IPS-11a (cell line): ENCODE results near the gene C21orf58.

Experiments used
- H3K4me3 ChIP-seq: one replicate; pipeline ENCODE4 v1.5.1; 2013; ENCODE audit warnings: low read depth, low read length, control low read depth

The C21orf58 gene

DNA sequence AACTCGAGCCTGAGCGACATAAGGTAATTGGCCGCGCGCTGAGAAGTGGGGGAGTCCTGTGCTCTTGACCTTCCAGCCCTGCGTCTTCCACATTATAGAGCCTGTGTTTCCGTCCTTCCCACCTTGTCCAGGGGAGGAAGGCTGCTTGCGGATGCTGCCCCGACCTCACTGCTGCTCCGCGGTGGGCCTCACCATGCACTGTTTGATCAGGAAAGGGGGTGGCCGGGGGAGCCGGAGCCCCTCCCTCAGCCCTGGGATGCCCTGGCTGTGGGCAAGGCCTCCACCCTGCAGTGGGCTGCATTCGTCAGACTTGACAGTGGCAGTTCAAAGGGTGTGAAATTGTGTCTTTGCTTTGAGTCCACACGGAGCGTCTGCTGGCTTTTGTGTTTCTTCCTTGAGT, 30.4 kb upstream of the C21orf58 start:
- no peak overlapping the region for H3K4me3 ChIP-seq

- no peak overlapping the region for H3K4me3 ChIP-seq
Measured at GRCh38 chr21:46352913-46353312, 29.2 kb upstream of the C21orf58 start.

- no peak overlapping the region for H3K4me3 ChIP-seq
Measured at GRCh38 chr21:46352164-46352515, 28.5 kb upstream of the C21orf58 start.

- H3K4me3 ChIP-seq = no peak overlapping the region
Measured at GRCh38 chr21:46351476-46352163, 27.9 kb upstream of the C21orf58 start.

DNA sequence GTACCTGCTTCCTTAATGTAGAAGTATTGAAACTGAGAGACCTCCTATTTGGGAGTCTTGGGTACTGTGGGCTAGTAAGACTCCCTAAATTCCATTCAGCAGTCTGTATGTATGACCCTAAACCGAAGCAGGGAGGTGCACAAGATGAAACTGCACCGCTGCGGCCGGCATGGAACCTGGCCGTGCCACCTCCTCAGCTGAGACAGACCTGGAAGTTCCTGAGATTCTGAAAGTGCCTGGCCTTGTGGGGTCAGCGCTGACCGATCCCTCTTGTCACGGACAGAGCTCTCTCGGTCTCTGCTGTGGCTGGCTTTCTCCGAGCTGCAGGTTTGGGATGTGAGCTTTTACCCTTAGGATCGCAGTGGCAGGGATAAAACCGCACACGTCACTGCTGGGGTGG, 27.3 kb upstream of the C21orf58 start:
- H3K4me3 ChIP-seq = no peak overlapping the region

DNA sequence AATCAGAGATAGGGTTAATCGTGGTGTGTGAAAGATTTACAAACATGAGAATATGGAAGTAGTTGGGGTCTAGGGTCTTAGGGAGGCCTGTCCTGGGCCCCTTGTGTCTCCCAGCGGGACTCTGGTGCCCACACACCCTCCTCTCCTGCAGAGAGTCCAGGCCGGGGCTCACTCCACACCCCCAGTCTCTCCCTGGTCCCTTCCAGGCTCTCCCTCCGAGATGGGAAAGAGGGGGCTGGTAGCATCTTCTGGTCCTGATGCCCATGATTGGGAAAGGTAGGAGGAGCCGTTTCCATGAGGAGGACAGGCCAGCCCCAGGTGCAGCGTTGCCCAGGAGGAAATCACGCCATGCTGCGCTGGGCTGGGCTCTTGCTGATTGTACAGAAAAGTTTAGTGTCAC, 26.9 kb upstream of the C21orf58 start:
- no peak overlapping the region for H3K4me3 ChIP-seq

- no peak overlapping the region for H3K4me3 ChIP-seq
Measured at GRCh38 chr21:46349134-46349760, 25.6 kb upstream of the C21orf58 start.

- H3K4me3 ChIP-seq = no peak overlapping the region
Measured at GRCh38 chr21:46347791-46348381, 24.2 kb upstream of the C21orf58 start.

DNA sequence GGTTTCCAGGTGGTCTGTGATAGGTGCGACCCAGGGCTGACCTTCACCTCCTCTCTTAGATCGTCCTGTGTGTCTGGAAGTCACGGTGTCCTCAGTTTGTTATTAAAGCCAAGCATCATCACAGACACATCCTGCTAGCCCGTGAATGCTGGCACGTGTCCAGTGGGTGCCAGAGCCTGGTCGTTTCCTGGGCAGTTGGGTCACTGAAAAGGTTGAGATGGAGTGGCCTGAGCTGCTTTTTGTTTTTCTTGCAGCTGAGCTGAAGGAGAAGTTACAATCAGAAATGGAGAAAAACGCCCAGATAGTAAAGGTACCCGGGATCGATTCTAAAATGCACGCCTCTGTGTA, 23.5 kb upstream of the C21orf58 start:
- H3K4me3 ChIP-seq = no peak overlapping the region

- H3K4me3 ChIP-seq = no peak overlapping the region
Measured at GRCh38 chr21:46346296-46347202, 22.9 kb upstream of the C21orf58 start.

- H3K4me3 ChIP-seq = no peak overlapping the region
Measured at GRCh38 chr21:46345861-46346260, 22.2 kb upstream of the C21orf58 start.

DNA sequence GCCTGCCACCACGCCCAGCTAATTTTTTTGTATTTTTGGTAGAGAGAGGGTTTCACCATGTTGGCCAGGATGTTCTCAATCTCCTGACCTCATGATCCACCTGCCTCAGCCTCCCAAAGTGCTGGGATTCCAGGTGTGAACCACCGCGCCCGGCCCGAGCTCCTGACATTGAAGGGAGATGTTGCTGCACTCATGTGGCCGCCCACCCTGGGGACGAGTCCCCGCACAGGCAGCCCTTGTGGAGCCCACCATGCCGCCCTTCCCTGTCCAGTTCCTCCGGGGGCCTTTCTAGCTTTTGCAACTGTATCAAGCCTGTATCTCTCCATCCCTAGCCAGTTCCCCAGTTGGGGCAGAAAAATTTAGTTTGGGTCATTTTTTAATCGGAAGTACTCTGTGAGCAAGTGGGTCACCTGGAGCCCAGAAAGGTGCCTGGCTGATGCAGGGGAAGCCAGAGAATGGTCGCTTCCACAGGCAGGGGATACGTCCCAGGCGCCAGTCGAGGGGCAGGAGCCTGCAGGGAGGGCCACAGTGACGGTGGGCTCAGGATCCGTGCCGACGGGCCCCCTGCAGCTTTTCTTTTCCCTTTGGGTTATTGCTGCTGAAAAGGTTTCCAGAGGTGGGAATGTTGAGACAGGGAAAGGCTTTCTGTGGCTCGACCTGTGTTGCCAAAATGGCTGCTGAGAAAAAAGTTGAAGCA, 20.7 kb upstream of the C21orf58 start:
- no peak overlapping the region for H3K4me3 ChIP-seq

GRCh38 chr21:46340998-46341397, 17.3 kb upstream of the C21orf58 start:
- no peak overlapping the region for H3K4me3 ChIP-seq

DNA sequence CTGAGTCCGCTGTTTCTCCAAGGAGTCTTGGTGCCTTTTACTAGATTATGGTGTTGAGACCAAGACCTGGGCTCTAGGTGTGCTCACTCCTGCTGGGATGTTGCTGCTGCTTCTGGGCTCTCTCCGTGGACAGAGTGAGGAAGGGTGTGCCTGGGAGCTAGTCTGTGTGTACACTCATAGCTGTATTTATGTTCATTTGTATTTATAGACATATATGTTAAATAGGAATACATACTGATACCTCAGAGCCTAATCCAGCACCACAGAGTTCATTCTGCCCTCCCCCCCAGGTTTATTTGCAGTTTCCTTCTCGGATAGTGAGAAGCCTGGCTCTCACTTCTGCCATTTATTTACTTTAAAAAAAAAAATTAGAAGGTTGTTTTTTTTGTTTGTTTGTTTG, 12.9 kb upstream of the C21orf58 start:
- H3K4me3 ChIP-seq = no peak overlapping the region

DNA sequence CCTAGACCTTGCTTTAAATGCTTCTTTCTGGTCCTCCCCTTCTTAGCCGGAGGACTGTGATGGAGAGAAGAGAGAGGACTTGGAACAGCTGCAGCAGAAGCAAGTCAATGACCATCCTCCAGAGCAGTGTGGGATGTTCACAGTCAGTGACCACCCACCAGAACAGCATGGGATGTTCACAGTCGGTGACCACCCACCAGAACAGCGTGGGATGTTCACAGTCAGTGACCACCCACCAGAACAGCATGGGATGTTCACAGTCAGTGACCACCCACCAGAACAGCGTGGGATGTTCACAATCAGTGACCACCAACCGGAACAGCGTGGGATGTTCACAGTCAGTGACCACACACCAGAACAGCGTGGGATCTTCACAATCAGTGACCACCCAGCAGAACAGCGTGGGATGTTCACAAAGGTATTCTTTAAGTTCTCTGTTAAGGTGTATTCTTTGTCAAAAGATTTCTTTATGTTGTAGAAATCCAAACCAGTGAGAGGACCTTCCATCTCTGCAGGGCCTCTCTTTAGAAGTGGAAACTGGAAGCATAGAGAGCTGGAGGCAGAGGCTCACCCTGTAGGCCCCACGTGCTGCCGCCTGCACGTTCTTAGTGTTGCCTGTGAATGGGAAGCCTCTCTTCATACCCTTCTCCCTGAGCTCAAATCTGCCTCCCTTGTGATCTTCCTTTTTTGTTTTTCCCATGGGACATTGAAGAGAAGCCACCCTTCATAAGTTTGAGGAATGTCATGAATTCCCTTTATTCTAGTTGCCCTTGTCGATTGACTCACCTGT, 10.9 kb upstream of the C21orf58 start:
- H3K4me3 ChIP-seq = no peak overlapping the region

DNA sequence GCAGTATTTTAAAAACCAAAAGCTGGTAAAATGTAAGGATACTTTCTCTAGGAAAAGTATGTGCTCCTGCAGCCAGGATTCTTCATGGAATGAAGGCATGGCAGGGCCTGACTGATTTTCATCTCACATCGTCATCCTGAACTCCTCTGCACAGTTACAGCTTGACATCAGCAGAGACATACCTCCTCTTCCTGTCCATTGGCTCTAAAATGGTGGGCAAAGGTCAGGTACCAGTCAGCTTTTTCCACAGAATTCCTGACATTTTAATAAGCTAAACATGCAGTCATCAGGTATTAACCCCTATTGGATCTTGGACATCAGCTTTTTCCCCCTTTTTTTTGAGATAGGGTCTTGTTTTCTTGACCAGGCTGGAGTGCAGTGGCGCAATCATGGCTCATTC, 6.1 kb upstream of the C21orf58 start:
- no peak overlapping the region for H3K4me3 ChIP-seq

- H3K4me3 ChIP-seq = no peak overlapping the region
Measured at GRCh38 chr21:46328151-46328550, 4.5 kb upstream of the C21orf58 start.

- H3K4me3 ChIP-seq = no peak overlapping the region
Measured at GRCh38 chr21:46327711-46328110, 4.0 kb upstream of the C21orf58 start.

DNA sequence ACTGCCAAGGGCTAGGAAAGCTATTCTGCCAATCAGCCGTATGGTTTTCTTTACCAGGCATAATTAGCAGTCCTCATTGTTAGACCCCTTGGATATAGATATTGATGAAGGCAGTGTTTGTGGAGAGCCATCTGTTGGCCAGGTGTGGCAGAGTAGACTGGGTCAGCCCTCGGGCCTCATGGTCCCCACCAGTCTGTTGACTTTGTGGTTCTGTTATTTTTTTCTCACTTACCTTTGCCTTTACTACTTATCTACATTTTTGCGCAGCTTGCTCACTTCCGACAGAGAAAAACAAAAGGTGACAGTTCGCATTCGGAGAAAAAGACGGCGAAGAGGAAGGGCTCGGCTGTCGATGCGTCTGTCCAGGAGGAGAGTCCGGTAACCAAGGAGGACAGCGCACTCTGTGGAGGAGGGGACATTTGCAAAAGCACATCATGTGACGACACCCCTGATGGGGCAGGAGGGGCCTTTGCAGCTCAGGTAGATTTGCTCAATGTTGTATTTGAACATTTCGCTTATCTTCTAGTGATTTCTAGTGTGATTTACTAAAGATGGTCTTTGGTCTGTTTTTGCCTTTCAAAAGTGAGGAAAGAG, 2.5 kb upstream of the C21orf58 start:
- H3K4me3 ChIP-seq = no peak overlapping the region
